Ovary (tissue), 9 donors: ENCODE measurements around the gene OXSM. TPM values are rescaled to one million over a fixed set of nuclear protein-coding genes. Genes with fewer than 3 reads are reported as not detected.

Experiments used
- DNase-seq, 5 donors: peaks; one replicate each; pipeline ENCODE4 v3.0.0-alpha.2; 2019 to 2020
- H3K27ac ChIP-seq, 2 donors: fragments of 200-600 bp; one replicate each; pipeline versions ENCODE4 v1.5.1 to v1.8.0; 2019 to 2022
- H3K27me3 ChIP-seq: fragments of 200-600 bp; one replicate; pipeline ENCODE4 v1.8.0; 2022
- H3K36me3 ChIP-seq: fragments of 200-600 bp; sonication (generic); one replicate; pipeline ENCODE4 v1.5.1; 2019
- H3K4me1 ChIP-seq: one replicate; pipeline ENCODE4 v1.8.1; 2013; ENCODE audit warnings: mild to moderate bottlenecking, moderate library complexity; ENCODE audit not compliant: insufficient read depth
- H3K4me3 ChIP-seq: fragments of 200-600 bp; sonication (generic); one replicate; pipeline ENCODE4 v1.5.1; 2017
- H3K9me3 ChIP-seq, 2 donors: fragments of 200-600 bp in 1 of 2; sonication (generic) in 1 of 2; one replicate each; pipeline versions ENCODE4 v1.5.1 to v1.8.1; 2013 to 2019; ENCODE audit warnings: mild to moderate bottlenecking in 1 of 2, moderate library complexity in 1 of 2
- CTCF ChIP-seq, 3 donors: fragments of 450-650 bp in 2 of 3; fragments of 200-600 bp in 1 of 3; IDR thresholded peaks; one replicate each; pipeline versions ENCODE4 v1.5.1 to v1.8.0; 2016 to 2022; ENCODE audit warnings: antibody characterized with exemption in 3 of 3, mild to moderate bottlenecking in 1 of 3
- EP300 ChIP-seq: sonication (generic); formaldehyde crosslinking; IDR thresholded peaks from one replicate; pipeline ENCODE4 v1.6.1; 2017; ENCODE audit warnings: antibody characterized with exemption
- POLR2A ChIP-seq: fragments of 450-650 bp; IDR thresholded peaks from one replicate; pipeline ENCODE4 v1.6.1; 2017; ENCODE audit warnings: antibody characterized with exemption, mild to moderate bottlenecking, moderate library complexity
- WGBS, 3 donors: extraction: QIAGEN DNeasy Blood & Tissue Kit in 1 of 3; methylation state at CpG; one replicate each; pipeline versions ENCODE4 v1.1.5 to v1.1.7; 2013 to 2017; 5-methylcytosine and 5-hydroxymethylcytosine counted together
- intact Hi-C, 4 donors: fragments of 100-400 bp; cut with DNase I; formaldehyde crosslinking; loops; one replicate each; pipeline versions ENCODE4 v1.11.0 to v1.15.1; 2022 to 2023
- polyA plus RNA-seq, 2 donors: library from polyadenylated mRNA; stranded (reverse); fragments of 200-250 nt in 1 of 2; fragments of 350-450 nt in 1 of 2; fragmentation: Illumina TruSeq in 1 of 2; extraction: RNeasy Lipid Tissue Mini Kit (QIAGEN cat#74804) in 1 of 2; gene quantifications; one replicate each; pipeline ENCODE4 v1.2.3, GENCODE V29; 2013 to 2014
- total RNA-seq, 7 donors: library from RNA; depleted of rRNA in 2 of 7; stranded (reverse); fragments of >200 nt in 2 of 7; fragmentation: NEBNext Ultra II Directional in 3 of 7; extraction: Animal tissue kit (Norgen Biotek cat#: 25700) in 3 of 7; gene quantifications; one replicate each; pipeline versions ENCODE4 v1.1.0 to v1.2.4, GENCODE V29; 2016 to 2023
- donor health status: DM: no; HTN: no; CAD: no; lungs with moderate emphysema.
- donor health status: DM: no; HTN: no; CAD: no.
- donor health status: Bipolar disorder and iron deficiency.
- donor health status: DM: yes; HTN: yes; CAD: no.
- donor health status: DM: no; HTN: no; CAD: no.
- donor health status: DM: yes; HTN: yes; CAD: no.

Gene OXSM
- total and polyA plus RNA-seq, 9 donors, result 3.6 to 8.9 (median 6.6) TPM

DNA sequence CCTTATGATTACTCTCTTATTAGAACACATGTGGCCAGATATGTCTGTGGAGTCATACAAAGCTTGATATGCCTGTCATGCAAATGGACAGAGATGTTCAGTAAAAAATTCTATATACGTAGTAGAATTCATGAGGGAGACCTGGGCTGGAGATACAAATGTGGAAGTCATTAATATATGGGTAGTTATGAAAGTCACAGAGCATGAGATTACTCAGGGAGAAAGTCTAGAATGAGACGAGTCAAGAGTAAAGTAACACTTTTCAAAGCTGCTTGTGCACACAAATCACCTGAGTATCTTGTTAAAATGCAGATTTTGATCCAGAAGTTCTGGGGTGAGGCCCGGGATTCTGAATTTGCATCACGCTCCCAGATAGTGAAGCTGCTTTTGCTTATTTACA is 28.4 kb downstream of the OXSM start:
- H3K27ac ChIP-seq, result no peak overlapping the region
- intact Hi-C loops, result no loop called here

DNA sequence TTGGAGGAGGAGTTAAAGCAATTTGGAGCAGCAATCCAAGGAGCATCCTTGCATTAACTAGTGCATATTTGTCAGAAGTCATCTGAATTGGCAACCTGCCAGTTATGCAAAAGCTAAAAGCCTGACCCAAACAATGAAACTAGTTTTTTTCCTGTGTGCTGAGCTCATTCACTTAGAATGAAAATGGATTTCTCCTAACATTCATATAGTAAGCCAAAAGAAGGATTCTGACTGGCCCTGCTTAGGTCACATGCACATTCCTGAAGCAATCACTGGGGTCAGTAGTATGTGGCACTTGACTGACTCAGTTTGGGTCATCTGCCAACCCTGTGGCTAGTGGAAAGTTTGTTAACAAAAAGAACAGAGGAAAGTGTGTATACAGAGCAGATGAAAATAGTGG is 30.5 kb downstream of the OXSM start:
- H3K36me3 ChIP-seq, result no peaks in the 10 kb centered on the region
- no peak for DNase-seq
- intact Hi-C loops, result no loop called here
- H3K27me3 ChIP-seq, result no peaks in the 10 kb centered on the region
- no peak for TF ChIP-seq EP300
- no peak for TF ChIP-seq CTCF (IDR thresholded peaks at IDR 0.05)
- no peak for TF ChIP-seq POLR2A
- H3K4me1 ChIP-seq, result no peaks in the 10 kb centered on the region
- H3K4me3 ChIP-seq, result no peak overlapping the region
- H3K27ac ChIP-seq, result no peak overlapping the region
- H3K9me3 ChIP-seq, result no peaks in the 10 kb centered on the region

More for the DNA sequence above, 28.4 kb downstream of the OXSM start:
- DNase-seq, result no peak
- no peaks in the 10 kb centered on the region for H3K9me3 ChIP-seq
- no peak overlapping the region for H3K4me3 ChIP-seq
- H3K27me3 ChIP-seq, result no peaks in the 10 kb centered on the region
- TF ChIP-seq POLR2A (no peak), CTCF (IDR thresholded peaks at IDR 0.05) (no peak), EP300 (no peak)
- no peaks in the 10 kb centered on the region for H3K4me1 ChIP-seq
- H3K36me3 ChIP-seq, result no peaks in the 10 kb centered on the region
- 73 to 79% (median 78%) methylated on average over 4 of the region's 4 CpGs for WGBS, 3 donors

DNA sequence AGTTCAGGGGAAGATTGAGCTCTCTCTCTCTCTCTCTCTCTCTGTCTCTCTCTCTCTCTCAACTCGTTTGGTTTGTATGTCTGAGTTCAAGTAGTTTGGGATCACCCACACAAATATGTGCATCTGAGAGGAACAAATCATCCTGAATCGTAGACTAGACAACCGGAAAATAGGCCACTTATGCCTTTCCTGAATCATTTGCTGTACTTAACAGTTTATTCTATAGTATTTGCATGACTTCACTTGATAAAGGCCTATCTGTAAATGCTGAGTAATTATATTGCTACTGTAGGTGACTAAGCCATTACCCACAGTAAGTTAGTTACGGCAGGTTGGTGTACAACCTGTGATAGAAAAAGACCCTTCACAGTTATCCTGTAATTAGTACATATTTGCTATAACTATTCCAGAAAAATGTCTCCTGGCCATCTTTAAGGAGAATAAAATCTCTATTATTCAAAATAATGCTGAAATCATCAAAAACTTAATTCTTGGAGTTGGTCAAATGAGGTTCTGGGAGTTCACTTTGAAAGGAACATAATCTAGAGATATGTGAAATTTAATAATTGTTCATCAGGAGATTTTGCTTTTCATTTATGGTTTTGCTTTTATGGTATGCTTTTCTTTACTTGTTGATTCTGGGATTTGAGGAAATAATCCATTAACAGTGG is 31.1 kb downstream of the OXSM start:
- no peaks in the 10 kb centered on the region for H3K4me1 ChIP-seq
- DNase-seq, result no peak
- TF ChIP-seq POLR2A, result no peak
- TF ChIP-seq CTCF (IDR thresholded peaks at IDR 0.05), result no peak
- H3K27ac ChIP-seq, result no peak overlapping the region
- no peaks in the 10 kb centered on the region for H3K27me3 ChIP-seq
- intact Hi-C loops, result no loop called here
- H3K4me3 ChIP-seq, result no peak overlapping the region
- no peaks in the 10 kb centered on the region for H3K9me3 ChIP-seq
- WGBS, 3 donors, result 66 to 67% (median 67%) methylated on average over 4 of the region's 4 CpGs
- no peaks in the 10 kb centered on the region for H3K36me3 ChIP-seq

GRCh38 chr3:25821746-25822573 is 32.1 kb downstream of the OXSM start:
- Histone ChIP-seq H3K4me3 (no peak overlapping the region), H3K27me3 (no peaks in the 10 kb centered on the region), H3K9me3 (no peaks in the 10 kb centered on the region), H3K36me3 (no peaks in the 10 kb centered on the region), H3K4me1 (no peaks in the 10 kb centered on the region), H3K27ac (no peak overlapping the region)
- 69 to 71% (median 70%) methylated on average over 4 of the region's 4 CpGs for WGBS, 3 donors
- no peak for DNase-seq
- intact Hi-C loops, result no loop called here
- TF ChIP-seq EP300, result no peak
- TF ChIP-seq POLR2A, result no peak
- no peak for TF ChIP-seq CTCF (IDR thresholded peaks at IDR 0.05)
